K562 (cell line): ENCODE results near the gene SAMD14.

Experiments used
- ATF3 ChIP-seq, 2 experiments: fragments of 450-650 bp in 1 of 2; sonication (generic) in 1 of 2; formaldehyde crosslinking in 1 of 2; IDR thresholded peaks in 1 of 2; conservative IDR thresholded peaks in 1 of 2; 2 replicates each; pipeline versions ENCODE4 v1.6.1 to v1.8.1; 2016 to 2023; ENCODE audit warnings: mild to moderate bottlenecking in 2 of 2, moderate library complexity in 2 of 2, inconsistent platforms in 1 of 2, missing genetic modification reagents in 1 of 2
- EZH2 ChIP-seq: IDR thresholded peaks from 2 replicates; pipeline ENCODE4 v1.6.1; 2012; ENCODE audit warnings: low read depth, mild to moderate bottlenecking, inconsistent platforms, low read length, borderline replicate concordance
- NR2C1 ChIP-seq, 2 experiments: fragments of 450-650 bp; IDR thresholded peaks; 2 replicates each; pipeline ENCODE4 v1.6.1; 2017; ENCODE audit warnings: mild to moderate bottlenecking in 2 of 2, antibody characterized with exemption in 1 of 2, inconsistent platforms in 1 of 2, missing compliant biosample characterization in 1 of 2, missing genetic modification characterization in 1 of 2
- NR2C2 ChIP-seq, 2 experiments: fragments of 200-800 bp in 1 of 2; sonication (Bioruptor generic) in 1 of 2; sonication (generic) in 1 of 2; formaldehyde crosslinking in 1 of 2; IDR thresholded peaks; 2 replicates each; pipeline versions ENCODE4 v1.6.1 to v1.8.0; 2016 to 2022; ENCODE audit warnings: mild to moderate bottlenecking in 1 of 2, missing compliant biosample characterization in 1 of 2, missing genetic modification characterization in 1 of 2, missing genetic modification reagents in 1 of 2
- ZNF224 ChIP-seq: sonication (generic); formaldehyde crosslinking; IDR thresholded peaks from 2 replicates; pipeline ENCODE4 v1.8.0; 2022; ENCODE audit warnings: mild to moderate bottlenecking, missing genetic modification reagents

GRCh38 chr17:50165466-50165865, 35.5 kb upstream of the SAMD14 start:
- TF ChIP-seq ZNF224 (no peak), ATF3 (IDR thresholded peaks at IDR 0.05) (no peak), ATF3 (CRISPR knock-in tag; conservative IDR thresholded peaks at IDR 0.05) (no peak), NR2C2 (CRISPR knock-in tag; IDR thresholded peaks at IDR 0.05) (no peak), NR2C2 (tag; IDR thresholded peaks at IDR 0.05) (no peak), EZH2 (no peak), NR2C1 (IDR thresholded peaks at IDR 0.05) (no peak), NR2C1 (tag; IDR thresholded peaks at IDR 0.05) (no peak)
